PC-9 (cell line): ENCODE data around the gene HEY2.

Experiments used
- CTCF ChIP-seq: fragments of 200-600 bp; sonication (generic); conservative IDR thresholded peaks from 2 replicates; pipeline ENCODE4 v1.6.1; 2017; ENCODE audit warnings: mixed run types, antibody characterized with exemption, mild to moderate bottlenecking, moderate library complexity
- EZH2 ChIP-seq: fragments of 200-600 bp; sonication (generic); IDR thresholded peaks from 2 replicates; pipeline ENCODE4 v1.8.0; 2017; ENCODE audit warnings: antibody characterized with exemption, low read depth

- TF ChIP-seq CTCF = no peak
- TF ChIP-seq EZH2 = no peak
Observed at GRCh38 chr6:125714441-125715090, 34.9 kb upstream of the HEY2 start.
